Measurements from ENCODE around the gene HCRTR1. TPM values are rescaled to one million over a fixed set of nuclear protein-coding genes. Genes with fewer than 3 reads are reported as not detected.

The HCRTR1 gene
- total RNA-seq, 4 donors from 2014 or later: not detected

DNA sequence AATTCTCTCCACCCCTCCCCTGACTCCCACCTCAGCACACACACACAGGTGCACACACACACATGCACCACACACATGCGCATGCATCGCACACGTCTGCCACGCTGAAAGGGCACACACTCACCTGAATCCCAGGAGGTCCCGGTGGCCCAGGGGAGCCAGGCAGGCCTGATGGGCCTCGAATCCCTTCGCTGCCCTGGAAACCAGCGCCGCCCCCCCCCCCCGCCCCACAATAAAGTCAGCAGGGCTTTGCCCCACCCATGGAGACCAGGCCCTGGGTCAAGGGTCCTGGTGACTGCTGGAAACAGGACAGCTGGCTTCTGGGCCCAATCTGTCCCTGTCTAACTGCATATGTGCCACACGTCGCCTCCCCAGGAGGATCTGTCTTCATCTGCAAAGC lies 45.0 kb downstream of the HCRTR1 start:
- no peak for DNase-seq (ENCODE audit: low spot score in 2 of 2)
- 87% methylated on average over 4 of the region's 12 CpGs for WGBS
- no peaks in the 10 kb centered on the region for H3K27me3 ChIP-seq
- peaks cover 34% of the 10 kb centered on the region for H3K36me3 ChIP-seq
- H3K4me3 ChIP-seq: no peak overlapping the region
- H3K9me3 ChIP-seq: no peaks in the 10 kb centered on the region
- no peak overlapping the region for H3K27ac ChIP-seq
- peaks cover 32% of the 10 kb centered on the region for H3K4me1 ChIP-seq
- TF ChIP-seq POLR2AphosphoS5 (IDR thresholded peaks at IDR 0.05) (no peak), POLR2A (IDR thresholded peaks at IDR 0.05) (no peak), EP300 (IDR thresholded peaks at IDR 0.05) (no peak)
- TF ChIP-seq, protein P1, sequence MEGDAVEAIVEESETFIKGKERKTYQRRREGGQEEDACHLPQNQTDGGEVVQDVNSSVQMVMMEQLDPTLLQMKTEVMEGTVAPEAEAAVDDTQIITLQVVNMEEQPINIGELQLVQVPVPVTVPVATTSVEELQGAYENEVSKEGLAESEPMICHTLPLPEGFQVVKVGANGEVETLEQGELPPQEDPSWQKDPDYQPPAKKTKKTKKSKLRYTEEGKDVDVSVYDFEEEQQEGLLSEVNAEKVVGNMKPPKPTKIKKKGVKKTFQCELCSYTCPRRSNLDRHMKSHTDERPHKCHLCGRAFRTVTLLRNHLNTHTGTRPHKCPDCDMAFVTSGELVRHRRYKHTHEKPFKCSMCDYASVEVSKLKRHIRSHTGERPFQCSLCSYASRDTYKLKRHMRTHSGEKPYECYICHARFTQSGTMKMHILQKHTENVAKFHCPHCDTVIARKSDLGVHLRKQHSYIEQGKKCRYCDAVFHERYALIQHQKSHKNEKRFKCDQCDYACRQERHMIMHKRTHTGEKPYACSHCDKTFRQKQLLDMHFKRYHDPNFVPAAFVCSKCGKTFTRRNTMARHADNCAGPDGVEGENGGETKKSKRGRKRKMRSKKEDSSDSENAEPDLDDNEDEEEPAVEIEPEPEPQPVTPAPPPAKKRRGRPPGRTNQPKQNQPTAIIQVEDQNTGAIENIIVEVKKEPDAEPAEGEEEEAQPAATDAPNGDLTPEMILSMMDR (IDR thresholded peaks at IDR 0.05): no peak

DNA sequence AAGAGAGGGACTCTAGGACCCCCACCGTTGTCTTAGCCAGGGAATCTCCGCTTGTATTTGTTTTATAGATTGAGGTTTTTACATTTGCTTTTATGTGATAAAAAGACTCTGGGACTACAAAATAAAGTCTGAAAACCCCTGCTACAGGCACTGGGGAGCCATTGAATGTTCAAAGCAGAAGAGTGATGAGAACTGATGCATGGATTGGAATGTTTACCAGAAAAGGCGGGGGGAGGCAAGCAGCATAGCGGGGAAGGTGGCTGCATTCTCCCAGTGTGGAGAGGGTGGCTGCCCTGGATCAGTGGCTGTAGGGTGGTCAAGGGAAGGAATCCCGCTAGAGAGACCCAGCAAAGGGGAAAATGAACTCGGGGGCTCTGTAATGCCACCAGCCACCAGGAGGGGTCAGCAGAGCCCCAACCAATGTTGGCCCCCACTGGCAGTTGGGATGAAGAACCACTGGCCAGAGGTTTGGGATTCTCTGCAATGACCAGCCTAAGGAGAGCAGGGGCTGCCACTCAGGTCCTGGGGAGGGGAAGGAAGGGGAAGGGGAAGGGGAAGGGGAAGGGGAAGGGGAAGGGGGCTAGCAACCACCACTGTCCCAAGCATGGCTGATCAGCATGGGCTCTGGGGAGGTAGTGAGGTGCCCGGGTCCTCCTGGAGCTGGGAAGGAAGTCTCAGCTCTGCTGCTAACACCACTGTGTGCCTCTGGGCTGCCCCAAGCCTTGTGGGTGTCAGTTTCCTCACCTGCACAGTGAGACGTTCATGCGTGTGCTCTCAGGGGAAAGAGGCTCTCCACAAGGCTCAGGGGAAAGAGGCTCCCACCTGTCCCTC lies 46.3 kb downstream of the HCRTR1 start:
- Histone ChIP-seq H3K4me1 (peaks cover 46% of the 10 kb centered on the region), H3K4me3 (no peak overlapping the region), H3K36me3 (peaks cover 21% of the 10 kb centered on the region), H3K9me3 (no peaks in the 10 kb centered on the region), H3K27ac (no peak overlapping the region), H3K27me3 (no peaks in the 10 kb centered on the region)
- WGBS: 58% methylated on average over 7 of the region's 9 CpGs
- no peak for DNase-seq (ENCODE audit: low spot score in 2 of 2)
- TF ChIP-seq POLR2A (IDR thresholded peaks at IDR 0.05): no peak
- TF ChIP-seq, protein P1 (IDR thresholded peaks at IDR 0.05): peak; percentile 88 to 93

DNA sequence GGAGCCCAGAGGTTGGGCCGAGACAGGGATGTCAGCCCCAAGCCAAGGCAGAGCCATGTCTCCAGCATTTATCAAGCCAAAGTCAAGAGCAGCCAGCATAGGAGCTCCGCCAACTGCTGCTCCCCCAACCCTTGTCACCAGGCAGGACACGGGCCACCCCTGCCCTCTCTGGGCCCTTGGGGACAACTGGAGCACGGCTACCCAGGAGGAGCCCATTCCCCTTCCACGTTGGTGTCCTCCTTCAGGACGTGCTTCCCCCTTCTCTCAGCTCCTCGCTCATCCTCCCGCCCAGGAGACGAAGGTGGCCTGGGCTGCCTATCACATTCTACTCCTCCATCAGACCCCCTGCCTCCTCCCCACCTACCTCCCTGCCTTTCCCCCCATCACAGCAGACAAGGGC lies 47.0 kb downstream of the HCRTR1 start:
- Histone ChIP-seq H3K4me1 (peaks cover 52% of the 10 kb centered on the region), H3K9me3 (no peaks in the 10 kb centered on the region), H3K27me3 (no peaks in the 10 kb centered on the region), H3K36me3 (peaks cover 17% of the 10 kb centered on the region), H3K27ac (no peak overlapping the region), H3K4me3 (no peak overlapping the region)
- WGBS: 92% methylated on average over 7 of the region's 9 CpGs
- DNase-seq (ENCODE audit: low spot score in 2 of 2): no peak
- TF ChIP-seq POLR2A (IDR thresholded peaks at IDR 0.05) (no peak), POLR2AphosphoS5 (IDR thresholded peaks at IDR 0.05) (no peak), EP300 (IDR thresholded peaks at IDR 0.05) (no peak)
- TF ChIP-seq, protein P1 (IDR thresholded peaks at IDR 0.05): no peak

DNA sequence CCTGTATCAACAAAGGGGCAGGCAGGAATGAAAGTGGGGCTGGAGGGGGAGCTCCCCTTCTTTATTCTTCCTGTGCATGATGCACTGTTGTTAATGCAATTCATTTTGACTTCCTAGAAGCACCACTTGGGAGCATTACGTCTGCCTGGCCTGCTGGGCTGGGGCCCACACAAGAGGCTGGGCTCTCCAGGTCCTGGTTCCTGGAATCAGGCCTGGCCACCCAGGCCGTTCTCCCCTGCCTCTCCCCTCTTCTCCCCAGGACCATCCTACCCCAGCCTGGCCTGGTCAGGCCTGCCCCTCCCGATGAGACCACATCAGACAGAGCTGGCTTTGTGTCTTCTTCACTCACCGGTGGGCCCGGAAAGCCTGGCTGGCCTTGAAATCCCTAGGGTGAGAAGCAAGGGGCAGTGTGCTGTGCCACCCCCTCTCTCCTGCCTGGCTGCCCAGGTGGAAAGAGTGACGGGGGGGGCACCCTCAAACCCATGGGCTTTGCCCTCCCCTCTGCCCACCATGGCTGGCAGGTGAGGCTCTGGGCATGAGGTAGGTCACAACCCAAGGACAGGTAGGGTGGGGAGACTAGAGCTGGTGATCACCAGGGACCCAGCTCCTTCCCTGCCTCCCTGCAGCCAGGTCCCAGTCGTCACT lies 47.9 kb downstream of the HCRTR1 start:
- no peak overlapping the region for H3K27ac ChIP-seq
- peaks cover 61% of the 10 kb centered on the region for H3K4me1 ChIP-seq
- peaks cover 17% of the 10 kb centered on the region for H3K36me3 ChIP-seq
- no peaks in the 10 kb centered on the region for H3K9me3 ChIP-seq
- H3K27me3 ChIP-seq: no peaks in the 10 kb centered on the region
- no peak overlapping the region for H3K4me3 ChIP-seq
- 53% methylated on average over 2 of the region's 7 CpGs for WGBS
- DNase-seq (ENCODE audit: low spot score in 2 of 2): no peak
- TF ChIP-seq EP300 (IDR thresholded peaks at IDR 0.05): no peak
- TF ChIP-seq, protein P1 (IDR thresholded peaks at IDR 0.05): no peak
- no peak for TF ChIP-seq POLR2AphosphoS5 (IDR thresholded peaks at IDR 0.05)
- no peak for TF ChIP-seq POLR2A (IDR thresholded peaks at IDR 0.05)

DNA sequence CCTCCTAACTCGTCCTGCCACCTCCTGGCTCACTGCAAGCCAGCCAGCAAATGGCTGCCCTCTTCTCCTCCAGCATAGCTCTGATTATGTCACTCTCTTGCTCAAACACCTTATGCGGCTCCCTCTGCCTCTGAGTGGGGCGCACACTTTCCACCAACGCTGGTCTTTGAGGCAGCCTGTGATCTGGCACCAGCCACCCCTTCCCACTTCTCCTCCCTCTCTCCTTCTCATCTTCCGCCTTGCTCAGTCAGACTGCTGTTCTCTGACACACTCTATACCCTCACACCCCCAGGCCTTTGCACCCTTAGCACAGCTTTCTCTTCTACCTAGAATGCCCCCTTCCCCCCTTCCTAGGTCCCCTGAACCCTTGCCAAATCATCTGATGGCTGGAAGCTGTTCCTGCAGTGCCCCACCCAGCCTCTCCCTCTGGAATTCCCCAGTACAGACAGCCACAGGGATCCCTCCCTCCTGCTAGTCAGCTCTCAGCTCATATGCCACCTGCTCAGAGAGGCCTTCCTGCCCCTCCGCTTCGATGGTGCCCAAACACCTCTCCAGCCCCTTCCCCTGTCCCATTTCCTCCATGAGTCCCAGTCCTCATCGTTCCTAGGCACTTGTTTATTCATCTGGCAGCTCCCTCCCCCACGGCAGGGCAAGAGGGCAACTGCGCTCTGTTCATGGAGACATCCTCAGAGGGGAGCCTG lies 48.9 kb downstream of the HCRTR1 start:
- WGBS: 34% methylated on average over 10 of the region's 10 CpGs
- DNase-seq (ENCODE audit: low spot score in 2 of 2): no peak
- TF ChIP-seq POLR2AphosphoS5 (IDR thresholded peaks at IDR 0.05) (no peak), POLR2A (IDR thresholded peaks at IDR 0.05) (no peak), EP300 (IDR thresholded peaks at IDR 0.05) (no peak)
- TF ChIP-seq, protein P1 (IDR thresholded peaks at IDR 0.05): no peak
- Histone ChIP-seq H3K36me3 (peaks cover 13% of the 10 kb centered on the region), H3K27me3 (no peaks in the 10 kb centered on the region), H3K4me3 (no peak overlapping the region), H3K27ac (peak overlapping the region; percentile 70), H3K9me3 (no peaks in the 10 kb centered on the region), H3K4me1 (peaks cover 64% of the 10 kb centered on the region)
